ENCODE results near the gene SLX4.

- TF ChIP-seq, protein P1, sequence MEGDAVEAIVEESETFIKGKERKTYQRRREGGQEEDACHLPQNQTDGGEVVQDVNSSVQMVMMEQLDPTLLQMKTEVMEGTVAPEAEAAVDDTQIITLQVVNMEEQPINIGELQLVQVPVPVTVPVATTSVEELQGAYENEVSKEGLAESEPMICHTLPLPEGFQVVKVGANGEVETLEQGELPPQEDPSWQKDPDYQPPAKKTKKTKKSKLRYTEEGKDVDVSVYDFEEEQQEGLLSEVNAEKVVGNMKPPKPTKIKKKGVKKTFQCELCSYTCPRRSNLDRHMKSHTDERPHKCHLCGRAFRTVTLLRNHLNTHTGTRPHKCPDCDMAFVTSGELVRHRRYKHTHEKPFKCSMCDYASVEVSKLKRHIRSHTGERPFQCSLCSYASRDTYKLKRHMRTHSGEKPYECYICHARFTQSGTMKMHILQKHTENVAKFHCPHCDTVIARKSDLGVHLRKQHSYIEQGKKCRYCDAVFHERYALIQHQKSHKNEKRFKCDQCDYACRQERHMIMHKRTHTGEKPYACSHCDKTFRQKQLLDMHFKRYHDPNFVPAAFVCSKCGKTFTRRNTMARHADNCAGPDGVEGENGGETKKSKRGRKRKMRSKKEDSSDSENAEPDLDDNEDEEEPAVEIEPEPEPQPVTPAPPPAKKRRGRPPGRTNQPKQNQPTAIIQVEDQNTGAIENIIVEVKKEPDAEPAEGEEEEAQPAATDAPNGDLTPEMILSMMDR (IDR thresholded peaks at IDR 0.05), result no peak
- TF ChIP-seq TCF7L2 (IDR thresholded peaks at IDR 0.05; ENCODE audit: low read depth, low read length) (no peak), SIN3A (IDR thresholded peaks at IDR 0.05; ENCODE audit: borderline replicate concordance, insufficient read depth, low read depth, low read length) (no peak)
Measured at GRCh38 chr16:3581392-3581791, 30.0 kb downstream of the SLX4 start.
